ENCODE data around the gene ZNF547. TPM values are rescaled to one million over a fixed set of nuclear protein-coding genes. Genes with fewer than 3 reads are reported as not detected.

Gene ZNF547
- total and polyA plus RNA-seq, 2 of the 8 experiments (the other 6 are each of a cell fraction or from before 2014, with no cell fraction given), result 1.1 to 2.1 TPM

DNA sequence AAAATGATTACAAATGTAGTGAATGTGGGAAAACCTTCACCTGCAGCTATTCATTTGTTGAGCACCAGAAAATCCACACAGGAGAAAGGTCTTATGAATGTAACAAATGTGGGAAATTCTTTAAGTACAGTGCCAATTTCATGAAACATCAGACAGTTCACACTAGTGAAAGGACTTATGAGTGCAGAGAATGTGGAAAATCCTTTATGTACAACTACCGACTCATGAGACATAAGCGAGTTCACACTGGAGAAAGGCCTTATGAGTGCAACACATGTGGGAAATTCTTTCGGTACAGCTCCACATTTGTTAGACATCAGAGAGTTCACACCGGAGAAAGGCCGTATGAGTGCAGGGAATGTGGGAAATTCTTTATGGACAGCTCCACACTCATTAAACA lies 35.5 kb downstream of the ZNF547 start:
- no peak overlapping the region for H2BK5ac ChIP-seq (ENCODE audit: low read depth, low read length)
- H3K18ac ChIP-seq (ENCODE audit: extremely low read depth, low read length), result no peak overlapping the region
- no peak overlapping the region for H2BK20ac ChIP-seq (ENCODE audit: low read length)
- peaks cover 0 to 21% (median 14%) of the 10 kb centered on the region in 4 experiments; a peak in 6 of 8 replicates for H3K36me3 ChIP-seq (ENCODE audit: control insufficient read depth in 2 of 4, insufficient read depth in 4 of 4, low read length in 3 of 4)
- H3K79me1 ChIP-seq (ENCODE audit: low read depth, low read length), result no peaks in the 10 kb centered on the region; the same call in 1 of the 2 replicates
- no peak overlapping the region for H4K8ac ChIP-seq (ENCODE audit: extremely low read depth, insufficient read depth, low read length)
- no peak overlapping the region for H3K4ac ChIP-seq (replicated peaks; ENCODE audit: insufficient read length, low read depth, low read length)
- H3K4me1 ChIP-seq (replicated peaks in 1 of 4; ENCODE audit: control insufficient read depth in 3 of 4, insufficient read depth in 4 of 4, low read length in 3 of 4), result peaks cover 0 to 3% (median 0%) of the 10 kb centered on the region in 4 experiments; a peak in 1 of 7 replicates
- no peak overlapping the region for H3K4me2 ChIP-seq (ENCODE audit: insufficient read depth in 1 of 2, low read depth in 2 of 2, low read length in 2 of 2)
- no peak overlapping the region for H2BK120ac ChIP-seq (replicated peaks; ENCODE audit: low read depth, low read length)
- H2BK15ac ChIP-seq (ENCODE audit: low read length), result no peak overlapping the region
- no peak for FAIRE-seq
- POLR2A ChIA-PET (ENCODE audit: partially characterized antibody), result interaction anchor here (1.3 kb wide), 1 partner anchor 9 kb away, joined by 5 read pairs; the partner anchor contains the start of gene ZNF548
- H3K23ac ChIP-seq (ENCODE audit: insufficient read length), result no peak overlapping the region
- H2AK5ac ChIP-seq (ENCODE audit: low read depth, low read length), result no peak overlapping the region
- 99% methylated on average over 5 of the region's 5 CpGs; no CpG with 5 or more reads in 1 of the 2 experiments for WGBS, 2 experiments (ENCODE audit: extremely low coverage in 1 of 2, insufficient coverage in 1 of 2, insufficient read length in 1 of 2, insufficient replicate concordance in 2 of 2, low coverage in 1 of 2, low lambda C conversion rate in 2 of 2, missing lambda C conversion rate in 1 of 2)
- H2AFZ ChIP-seq (ENCODE audit: low read length), result no peak overlapping the region
- H3K9me3 ChIP-seq (ENCODE audit: insufficient read depth in 2 of 2, low read depth in 1 of 2, low read length in 1 of 2), result no peaks in the 10 kb centered on the region
- H4K91ac ChIP-seq (replicated peaks; ENCODE audit: insufficient read length, low read length), result no peak overlapping the region
- CTCF ChIA-PET (ENCODE audit: partially characterized antibody), result interaction anchor here (0.6 kb wide), 1 partner anchor 75 kb away, joined by 3 read pairs; no protein-coding TSS in a partner anchor
- H3K27me3 ChIP-seq (replicated peaks in 1 of 4; ENCODE audit: control insufficient read depth in 3 of 4, extremely low read depth in 1 of 4, insufficient read depth in 3 of 4, low read length in 3 of 4), result no peaks in the 10 kb centered on the region
- DNase-seq (ENCODE audit: low read depth in 1 of 2, low spot score in 2 of 2), result no peak
- H3K79me2 ChIP-seq (ENCODE audit: control insufficient read depth in 1 of 2, insufficient read depth in 2 of 2, low read length in 2 of 2), result no peaks in the 10 kb centered on the region; a peak in 1 of 4 replicates
- H2BK12ac ChIP-seq (ENCODE audit: low read depth, low read length), result no peak overlapping the region
- no peak overlapping the region for H3K14ac ChIP-seq (ENCODE audit: insufficient read length)
- no peaks in the 10 kb centered on the region for H3K23me2 ChIP-seq (ENCODE audit: low read depth, low read length)
- no peak overlapping the region for H3K56ac ChIP-seq (replicated peaks; ENCODE audit: insufficient read length, low read depth, low read length)
- no peaks in the 10 kb centered on the region for H4K20me1 ChIP-seq (replicated peaks in 1 of 2; ENCODE audit: control insufficient read depth in 1 of 2, insufficient read depth in 2 of 2, low read length in 2 of 2)
- no peak overlapping the region for H3K4me3 ChIP-seq (ENCODE audit: extremely low read depth in 1 of 4, insufficient read depth in 2 of 4, low read depth in 3 of 4, low read length in 4 of 4)
- H3K27ac ChIP-seq (ENCODE audit: low read depth, low read length), result no peak overlapping the region
- H3K9ac ChIP-seq (replicated peaks in 1 of 4; ENCODE audit: extremely low read depth in 1 of 4, low read depth in 3 of 4, low read length in 3 of 4), result no peak overlapping the region
- no peak overlapping the region for H4K5ac ChIP-seq (ENCODE audit: insufficient read length, low read depth, low read length)
- TF ChIP-seq MAFK (IDR thresholded peaks at IDR 0.05; ENCODE audit: low read depth, low read length) (no peak), JUND (IDR thresholded peaks at IDR 0.05; ENCODE audit: low read length) (no peak), ATF3 (IDR thresholded peaks at IDR 0.05; ENCODE audit: insufficient read depth, low read depth, low read length) (no peak), CEBPB (IDR thresholded peaks at IDR 0.05; ENCODE audit: low read depth, low read length) (no peak), CREB1 (IDR thresholded peaks at IDR 0.05) (no peak), USF2 (IDR thresholded peaks at IDR 0.05; ENCODE audit: low read length) (no peak), SP2 (IDR thresholded peaks at IDR 0.05; ENCODE audit: low read length) (no peak), EP300 (IDR thresholded peaks at IDR 0.05; ENCODE audit: borderline replicate concordance in 1 of 2, low read depth in 2 of 2, low read length in 2 of 2) (no peak), SIRT6 (IDR thresholded peaks at IDR 0.05; ENCODE audit: low read length) (no peak), TBP (IDR thresholded peaks at IDR 0.05; ENCODE audit: low read depth, low read length) (no peak), BCL11A (IDR thresholded peaks at IDR 0.05; ENCODE audit: low read depth in 2 of 2, low read length in 2 of 2) (no peak), EGR1 (IDR thresholded peaks at IDR 0.05; ENCODE audit: borderline replicate concordance, low read depth, low read length) (no peak), RFX5 (IDR thresholded peaks at IDR 0.05; ENCODE audit: borderline replicate concordance, low read depth, low read length) (no peak), ZNF274 (IDR thresholded peaks at IDR 0.05; ENCODE audit: borderline replicate concordance, extremely low read depth, low read length) (no peak)

All from H1 (cell line).